GM13976 (cell line): ENCODE data around the gene CRYL1.

Source experiments
- DNase-seq: peaks from one replicate; pipeline ENCODE4 v3.0.0; 2012; ENCODE audit warnings: low spot score
- CTCF ChIP-seq: IDR thresholded peaks from 2 replicates; pipeline ENCODE4 v1.5.1; 2012; ENCODE audit warnings: borderline replicate concordance, mild to moderate bottlenecking; ENCODE audit not compliant: insufficient read depth; ENCODE audit errors: extremely low read depth, missing control alignments, control extremely low read depth
- in situ Hi-C: fragments of 300-500 bp; cut with MboI; formaldehyde crosslinking; loops from one replicate; pipeline ENCODE4 v1.12.0; 2022; ENCODE audit warnings: low sequenced_read_pairs, mixed read lengths, inconsistent platforms; ENCODE audit not compliant: unreplicated experiment

The CRYL1 gene

DNA sequence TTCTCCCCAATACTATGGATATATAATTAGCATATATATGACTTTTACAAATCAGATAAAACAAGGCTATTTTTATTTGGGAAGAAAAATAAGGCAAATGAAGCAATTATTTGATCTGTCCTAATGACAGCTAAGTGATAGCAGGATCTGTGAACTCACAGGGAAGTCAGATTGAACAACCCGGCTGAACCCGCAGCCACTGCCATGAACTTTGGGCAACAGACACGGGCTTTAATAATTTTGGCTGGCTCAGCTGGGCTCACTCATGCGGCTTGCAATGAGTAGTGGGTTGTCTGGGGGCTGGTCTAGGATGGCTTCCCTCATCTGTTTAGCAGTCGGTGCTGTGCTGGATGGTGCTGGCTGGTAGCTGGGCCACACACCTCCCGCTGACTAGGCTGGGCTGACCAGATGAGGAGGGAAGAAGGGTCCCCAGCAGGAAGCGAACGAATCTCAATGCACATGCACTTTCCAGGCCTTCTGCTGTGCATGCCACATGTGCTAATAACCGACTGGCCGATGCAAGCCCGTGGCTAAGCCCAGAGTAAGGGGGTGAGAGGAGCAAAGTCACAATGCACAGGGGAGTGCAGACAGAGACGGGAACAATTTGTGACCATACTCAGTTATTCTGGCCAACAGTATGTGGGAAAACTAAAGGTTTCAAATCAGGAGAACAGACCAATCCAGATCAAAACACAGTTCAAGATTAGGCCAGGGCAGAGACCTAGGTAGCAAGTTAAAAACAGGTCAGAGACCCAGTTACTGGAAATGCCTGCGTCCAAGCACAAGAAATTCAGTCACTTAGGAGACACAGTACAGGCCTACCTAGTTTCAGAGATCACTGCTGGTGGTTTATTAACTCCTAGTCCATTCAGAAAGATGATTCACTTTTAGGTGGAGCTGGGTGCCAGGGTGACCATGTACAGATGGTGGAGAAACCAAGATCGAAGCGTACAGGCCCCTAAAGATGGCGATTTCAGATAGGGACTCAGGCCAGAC, 22.3 kb downstream of the CRYL1 start:
- no peak for DNase-seq
- TF ChIP-seq CTCF: no peak
- in situ Hi-C loops: no loop called here

GRCh38 chr13:20501592-20501991, 24.1 kb downstream of the CRYL1 start:
- in situ Hi-C loops: no loop called here

DNA sequence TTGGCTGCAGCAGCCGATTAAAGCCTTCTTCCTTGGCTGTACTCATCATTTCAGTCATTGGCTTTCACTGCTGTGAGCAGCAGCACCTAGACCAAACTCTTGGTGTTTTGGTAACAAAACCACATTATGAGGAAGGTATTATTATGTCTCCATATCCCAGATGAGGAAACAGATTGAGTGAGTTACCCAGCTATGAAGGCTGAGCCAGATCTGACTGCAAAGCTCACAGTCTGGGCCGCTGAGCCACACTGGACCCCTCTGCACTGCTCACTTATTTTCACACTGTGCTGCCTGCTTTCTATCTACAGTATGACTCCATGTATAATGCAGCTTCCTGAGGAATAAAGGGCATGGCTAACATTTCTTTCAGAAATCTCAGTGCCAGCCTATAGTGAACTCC, 24.5 kb downstream of the CRYL1 start:
- no peak for TF ChIP-seq CTCF
- no peak for DNase-seq
- in situ Hi-C loops: no loop called here

More at GRCh38 chr13:20501592-20501991, 24.1 kb downstream of the CRYL1 start:
- no peak for TF ChIP-seq CTCF
- DNase-seq: no peak

DNA sequence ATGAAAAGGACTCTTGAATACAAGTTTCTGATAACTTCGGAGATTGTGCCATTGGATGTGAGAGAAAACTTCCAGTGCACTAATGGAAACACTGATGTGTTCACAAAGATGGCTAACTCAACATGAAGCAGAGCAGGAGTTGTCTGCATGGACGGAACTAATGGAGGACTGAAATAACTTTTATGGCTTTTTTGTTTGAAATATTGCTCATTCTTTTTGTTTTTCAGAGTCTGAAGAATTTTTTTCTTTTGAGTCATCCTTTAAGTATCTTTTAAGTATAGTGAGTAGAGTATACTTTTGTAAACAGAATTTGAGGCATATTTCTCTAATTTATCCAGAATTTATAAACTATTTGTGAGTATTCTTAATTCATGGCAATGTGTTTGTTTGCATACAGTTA, 25.7 kb downstream of the CRYL1 start:
- in situ Hi-C loops: loop anchor here (10.0 kb wide), 2 partner anchors 305 to 425 kb away; partner anchors contain the start of gene GJB2
- no peak for DNase-seq
- TF ChIP-seq CTCF: no peak

GRCh38 chr13:20498659-20499058, 27.0 kb downstream of the CRYL1 start:
- in situ Hi-C loops: loop anchor here (10.0 kb wide), 2 partner anchors 304 to 426 kb away; partner anchors contain the start of gene GJB2
- TF ChIP-seq CTCF: no peak
- DNase-seq: no peak

GRCh38 chr13:20498129-20498528, 27.5 kb downstream of the CRYL1 start:
- DNase-seq: no peak
- in situ Hi-C loops: loop anchor here (10.0 kb wide), 2 partner anchors 303 to 427 kb away; partner anchors contain the start of gene GJB2
- TF ChIP-seq CTCF: no peak
